Lower leg skin (tissue), 3 donors: ENCODE measurements around the gene SLX4IP.

ENCODE experiments used
- CTCF ChIP-seq, 3 donors: fragments of 450-650 bp; IDR thresholded peaks; one replicate each; pipeline ENCODE4 v1.5.1; 2016; ENCODE audit warnings: antibody characterized with exemption in 3 of 3, mild to moderate bottlenecking in 3 of 3, moderate library complexity in 2 of 3
- POLR2A ChIP-seq, 2 donors: fragments of 450-650 bp; IDR thresholded peaks; one replicate each; pipeline ENCODE4 v1.6.1; 2016 to 2017; ENCODE audit warnings: antibody characterized with exemption in 2 of 2, mild to moderate bottlenecking in 1 of 2, moderate library complexity in 1 of 2

GRCh38 chr20:10646886-10647420, 211.8 kb downstream of the SLX4IP start:
- TF ChIP-seq CTCF (IDR thresholded peaks at IDR 0.05) = no peak
- no peak for TF ChIP-seq POLR2A (IDR thresholded peaks at IDR 0.05)
